NCI-H2107 treated with DMSO at 0.1 percent for 48 hours (cell line): ENCODE measurements around the gene FOCAD.
A peak's percentile ranks its signal among the peaks of the same experiment; 100 is the strongest.

ENCODE experiments used
- DNase-seq: peaks from one replicate; lab custom pipeline; 2025; ENCODE audit not compliant: unreplicated experiment; lab: John Stamatoyannopoulos, UW

FOCAD gene

GRCh38 chr9:20996809-20997208 lies 312.8 kb downstream of the FOCAD start:
- DNase-seq = no peak

GRCh38 chr9:20997503-20998076 lies 313.5 kb downstream of the FOCAD start:
- no peak for DNase-seq

GRCh38 chr9:21001581-21001980 lies 317.5 kb downstream of the FOCAD start:
- no peak for DNase-seq

- no peak for DNase-seq
Measured at GRCh38 chr9:21002040-21002439, 318.0 kb downstream of the FOCAD start.

- peak; percentile 61 for DNase-seq
Measured at GRCh38 chr9:21015129-21015815, 331.2 kb downstream of the FOCAD start.

- no peak for DNase-seq
Measured at GRCh38 chr9:21015995-21016394, 331.9 kb downstream of the FOCAD start.

- DNase-seq = no peak
Measured at GRCh38 chr9:21016701-21017491, 332.8 kb downstream of the FOCAD start.

GRCh38 chr9:21018177-21018576 lies 334.1 kb downstream of the FOCAD start:
- no peak for DNase-seq

GRCh38 chr9:21023861-21024260 lies 339.8 kb downstream of the FOCAD start:
- no peak for DNase-seq

- no peak for DNase-seq
Measured at GRCh38 chr9:21027295-21027694, 343.2 kb downstream of the FOCAD start.

- no peak for DNase-seq
Measured at GRCh38 chr9:21028466-21028865, 344.4 kb downstream of the FOCAD start.

GRCh38 chr9:21029661-21030060 lies 345.6 kb downstream of the FOCAD start:
- no peak for DNase-seq

GRCh38 chr9:21030389-21031035 lies 346.5 kb downstream of the FOCAD start:
- peak; percentile 21 for DNase-seq

GRCh38 chr9:21031091-21031807 lies 347.2 kb downstream of the FOCAD start, which contains the start of gene HACD4:
Gene HACD4 (minus strand): TSS chr9:21031640. CDS start chr9:21031590, 50 bp downstream.
- peak; percentile 18 for DNase-seq

GRCh38 chr9:21031808-21032183 lies 347.7 kb downstream of the FOCAD start:
- no peak for DNase-seq

GRCh38 chr9:21037278-21037677 lies 353.2 kb downstream of the FOCAD start:
- no peak for DNase-seq

- no peak for DNase-seq
Measured at GRCh38 chr9:21039302-21039701, 355.2 kb downstream of the FOCAD start.

- DNase-seq = no peak
Measured at GRCh38 chr9:21042466-21042865, 358.4 kb downstream of the FOCAD start.

- no peak for DNase-seq
Measured at GRCh38 chr9:21043841-21044240, 359.8 kb downstream of the FOCAD start.
